T-helper 9 cell (primary cell): ENCODE data around the gene DGKQ.

ENCODE experiments used
- DNase-seq: peaks from one replicate; pipeline ENCODE4 v3.0.0-alpha.2; 2020

Gene DGKQ

DNA sequence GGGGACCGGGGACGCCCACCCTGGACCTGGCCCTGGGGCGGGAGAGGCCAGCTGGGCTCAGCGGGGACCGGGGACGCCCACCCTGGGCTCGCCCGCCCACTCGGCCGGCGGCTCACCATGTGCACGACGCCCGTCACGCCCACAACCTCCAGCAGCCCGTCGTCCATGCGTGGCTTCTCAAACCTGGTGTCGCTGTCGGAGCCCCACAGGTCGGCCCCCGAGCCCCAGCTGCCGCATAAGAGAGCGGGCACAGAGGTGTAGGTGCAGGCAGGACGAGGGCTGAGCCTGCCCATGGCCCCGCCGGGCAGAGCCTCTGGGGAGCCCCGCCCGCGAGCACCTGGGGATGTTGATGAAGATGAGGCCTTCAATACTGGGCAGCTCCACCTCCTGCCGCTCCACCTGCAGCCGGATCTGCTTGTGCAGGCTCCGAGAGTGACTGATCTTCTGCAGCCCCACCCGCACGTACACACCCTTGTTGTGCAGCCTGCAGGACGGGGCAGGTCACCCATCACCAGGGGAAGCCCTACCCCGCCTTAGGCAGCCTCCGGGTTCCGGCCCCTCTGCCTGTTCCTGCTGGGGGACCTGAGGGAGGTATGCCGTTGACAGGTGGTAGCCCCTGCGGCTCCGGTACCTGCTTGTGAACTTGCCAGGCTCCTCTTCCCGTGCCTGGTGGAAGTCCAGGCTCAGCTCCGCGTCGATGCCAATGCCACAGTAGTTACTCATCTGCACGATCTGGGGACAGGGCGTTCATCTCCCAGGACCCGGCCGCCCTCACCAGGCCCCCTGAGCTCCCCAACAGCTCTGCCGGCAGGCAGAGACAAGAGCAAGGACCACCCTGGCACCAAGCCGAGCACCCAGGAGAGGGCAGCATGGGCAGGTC, 11.8 kb downstream of the DGKQ start:
- DNase-seq: no peak

DNA sequence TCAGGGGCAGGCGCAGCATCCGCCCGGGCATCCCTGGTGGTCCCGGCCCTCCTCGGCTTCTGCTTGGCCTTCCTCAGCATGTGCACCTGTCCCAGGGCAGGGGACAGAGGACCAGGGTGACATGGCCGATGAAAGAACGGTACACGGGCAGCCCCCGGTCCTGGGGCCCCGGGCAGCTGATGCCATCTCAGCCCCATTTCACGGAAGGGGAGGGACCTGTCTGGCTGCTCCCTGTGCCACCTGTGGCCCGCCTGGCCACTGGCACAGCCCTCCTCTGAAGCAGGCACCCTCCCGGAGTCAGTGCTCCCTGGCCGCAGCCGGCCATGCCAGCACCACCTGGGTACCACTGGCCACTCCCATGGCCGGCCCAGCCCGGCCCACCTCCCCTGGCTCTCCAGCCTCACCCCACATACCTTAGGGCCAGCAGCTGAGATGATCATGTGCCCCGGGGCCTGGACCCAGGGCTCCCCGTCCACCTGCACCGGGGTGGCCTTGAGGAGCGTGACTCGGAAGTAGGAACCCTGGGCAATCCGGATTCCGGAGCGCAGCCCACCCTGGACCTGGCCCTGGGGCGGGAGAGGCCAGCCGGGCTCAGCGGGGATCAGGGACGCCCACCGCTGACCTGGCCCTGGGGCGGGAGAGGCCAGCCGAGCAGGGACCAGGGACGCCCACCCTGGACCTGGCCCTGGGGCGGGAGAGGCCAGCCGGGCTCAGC, 12.6 kb downstream of the DGKQ start:
- DNase-seq: no peak

GRCh38 chr4:960140-960635, 13.2 kb downstream of the DGKQ start:
- DNase-seq: no peak

GRCh38 chr4:959338-960139, 13.8 kb downstream of the DGKQ start:
- DNase-seq: no peak

GRCh38 chr4:958696-959337, 14.6 kb downstream of the DGKQ start:
- DNase-seq: no peak

DNA sequence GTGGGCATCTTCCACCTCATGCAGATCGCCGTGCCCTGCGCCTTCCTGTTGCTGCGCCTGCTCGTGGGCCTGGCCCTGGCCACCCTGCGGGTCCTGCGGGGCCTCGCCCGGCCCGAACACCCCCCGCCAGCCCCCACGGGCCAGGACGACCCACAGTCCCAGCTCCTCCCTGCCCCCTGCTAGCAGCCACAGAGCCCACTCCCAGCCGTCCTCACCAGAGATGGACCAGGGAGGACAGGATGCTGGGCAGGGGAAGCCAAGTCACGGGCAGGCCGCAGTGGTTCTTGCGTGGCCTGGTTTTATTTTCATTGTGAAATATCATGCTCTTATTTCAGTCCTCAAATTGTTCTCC, 15.1 kb downstream of the DGKQ start:
- DNase-seq: no peak

DNA sequence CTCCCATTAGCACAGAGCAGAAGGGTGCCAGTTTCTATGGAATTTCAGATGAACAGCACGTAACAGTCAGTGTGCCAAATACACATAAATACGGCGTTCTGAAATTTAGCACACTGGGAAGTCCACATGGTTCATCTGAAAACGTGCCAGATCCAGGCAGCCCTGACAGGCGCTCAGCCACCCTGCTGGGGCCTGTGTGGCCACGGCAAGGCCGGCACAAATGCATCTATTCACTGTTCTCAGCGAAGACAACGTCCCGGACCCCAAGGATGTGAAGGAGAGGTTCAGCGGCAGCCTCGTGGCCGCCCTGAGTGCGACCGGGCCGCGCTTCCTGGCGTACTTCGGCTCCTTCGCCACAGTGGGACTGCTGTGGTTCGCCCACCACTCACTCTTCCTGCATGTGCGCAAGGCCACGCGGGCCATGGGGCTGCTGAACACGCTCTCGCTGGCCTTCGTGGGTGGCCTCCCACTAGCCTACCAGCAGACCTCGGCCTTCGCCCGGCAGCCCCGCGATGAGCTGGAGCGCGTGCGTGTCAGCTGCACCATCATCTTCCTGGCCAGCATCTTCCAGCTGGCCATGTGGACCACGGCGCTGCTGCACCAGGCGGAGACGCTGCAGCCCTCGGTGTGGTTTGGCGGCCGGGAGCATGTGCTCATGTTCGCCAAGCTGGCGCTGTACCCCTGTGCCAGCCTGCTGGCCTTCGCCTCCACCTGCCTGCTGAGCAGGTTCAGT, 15.6 kb downstream of the DGKQ start:
- no peak for DNase-seq

DNA sequence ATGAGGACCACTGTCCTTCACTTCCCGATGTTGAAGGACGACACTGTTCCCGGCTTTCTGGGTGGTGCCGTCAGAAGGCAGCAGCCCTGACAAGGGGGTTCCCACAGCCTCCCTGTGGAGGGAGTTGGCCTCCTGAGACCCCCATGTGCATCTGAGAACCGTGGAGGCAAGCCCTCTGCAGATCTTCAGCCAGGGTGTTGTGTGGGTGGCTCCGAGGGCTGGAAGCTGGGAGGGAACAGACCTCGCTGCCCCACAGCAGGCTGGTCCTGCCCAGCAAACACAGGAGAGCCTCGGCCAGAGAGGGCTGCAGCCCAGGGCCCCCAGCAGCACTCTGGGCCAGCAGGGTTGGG, 16.2 kb downstream of the DGKQ start:
- DNase-seq: no peak

- DNase-seq: no peak
Measured at GRCh38 chr4:956531-957230, 16.7 kb downstream of the DGKQ start.

- no peak for DNase-seq
Measured at GRCh38 chr4:955931-956381, 17.4 kb downstream of the DGKQ start.

DNA sequence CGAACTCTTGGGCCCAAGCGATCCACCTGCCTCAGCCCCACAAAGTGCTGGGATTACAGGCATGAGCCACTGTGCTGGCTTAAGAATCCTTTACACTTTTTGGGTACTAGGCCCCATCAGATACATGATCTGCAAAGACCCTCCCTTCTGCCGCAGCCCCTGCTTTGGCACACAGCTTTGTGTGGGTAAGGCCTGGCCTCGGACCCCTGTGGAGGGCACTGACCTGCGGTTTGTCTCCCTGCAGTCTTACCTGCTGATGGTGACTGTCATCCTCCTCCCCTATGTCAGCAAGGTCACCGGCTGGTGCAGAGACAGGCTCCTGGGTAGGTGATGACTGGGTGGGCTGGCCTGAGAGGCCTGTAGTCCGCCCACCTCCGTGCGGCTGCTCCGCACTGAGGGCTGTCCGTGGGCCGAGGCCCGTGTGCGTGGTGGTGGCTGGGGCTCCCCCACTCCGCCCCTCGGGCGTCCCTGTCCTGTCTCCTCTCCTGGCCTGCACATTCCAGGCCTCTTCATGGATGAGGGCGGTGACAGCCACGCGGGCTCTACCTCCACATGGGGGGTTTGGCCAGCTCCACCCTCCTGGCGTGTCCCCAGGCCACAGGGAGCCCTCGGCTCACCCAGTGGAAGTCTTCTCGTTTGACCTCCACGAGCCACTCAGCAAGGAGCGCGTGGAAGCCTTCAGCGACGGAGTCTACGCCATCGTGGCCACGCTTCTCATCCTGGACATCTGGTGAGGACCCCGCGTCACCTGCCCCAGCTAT, 18.0 kb downstream of the DGKQ start:
- no peak for DNase-seq

GRCh38 chr4:954211-955020, 19.0 kb downstream of the DGKQ start:
- no peak for DNase-seq

- DNase-seq: no peak
Measured at GRCh38 chr4:953574-953915, 19.8 kb downstream of the DGKQ start.

GRCh38 chr4:952881-953573, 20.3 kb downstream of the DGKQ start:
- DNase-seq: no peak

- no peak for DNase-seq
Measured at GRCh38 chr4:951594-952468, 21.5 kb downstream of the DGKQ start.

DNA sequence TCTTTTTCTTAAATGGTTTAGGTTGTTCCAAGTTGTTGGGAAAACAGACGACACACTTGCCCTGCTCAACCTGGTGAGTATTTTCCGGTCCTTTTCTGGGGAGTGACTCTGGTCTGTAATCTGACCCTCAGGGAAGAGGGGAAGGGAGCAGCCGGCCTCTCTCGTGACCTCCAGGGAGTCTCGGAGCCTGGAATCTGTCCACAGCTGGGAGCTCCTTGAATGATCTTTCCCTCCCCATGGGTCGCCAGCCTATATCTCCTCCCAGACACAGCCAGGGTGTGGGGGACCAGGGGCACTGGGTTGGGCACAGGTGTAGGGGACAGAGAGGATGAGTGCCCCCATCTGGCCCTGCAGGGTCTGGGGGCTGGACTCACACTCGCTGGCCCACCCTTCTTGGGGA, 22.2 kb downstream of the DGKQ start:
- no peak for DNase-seq

DNA sequence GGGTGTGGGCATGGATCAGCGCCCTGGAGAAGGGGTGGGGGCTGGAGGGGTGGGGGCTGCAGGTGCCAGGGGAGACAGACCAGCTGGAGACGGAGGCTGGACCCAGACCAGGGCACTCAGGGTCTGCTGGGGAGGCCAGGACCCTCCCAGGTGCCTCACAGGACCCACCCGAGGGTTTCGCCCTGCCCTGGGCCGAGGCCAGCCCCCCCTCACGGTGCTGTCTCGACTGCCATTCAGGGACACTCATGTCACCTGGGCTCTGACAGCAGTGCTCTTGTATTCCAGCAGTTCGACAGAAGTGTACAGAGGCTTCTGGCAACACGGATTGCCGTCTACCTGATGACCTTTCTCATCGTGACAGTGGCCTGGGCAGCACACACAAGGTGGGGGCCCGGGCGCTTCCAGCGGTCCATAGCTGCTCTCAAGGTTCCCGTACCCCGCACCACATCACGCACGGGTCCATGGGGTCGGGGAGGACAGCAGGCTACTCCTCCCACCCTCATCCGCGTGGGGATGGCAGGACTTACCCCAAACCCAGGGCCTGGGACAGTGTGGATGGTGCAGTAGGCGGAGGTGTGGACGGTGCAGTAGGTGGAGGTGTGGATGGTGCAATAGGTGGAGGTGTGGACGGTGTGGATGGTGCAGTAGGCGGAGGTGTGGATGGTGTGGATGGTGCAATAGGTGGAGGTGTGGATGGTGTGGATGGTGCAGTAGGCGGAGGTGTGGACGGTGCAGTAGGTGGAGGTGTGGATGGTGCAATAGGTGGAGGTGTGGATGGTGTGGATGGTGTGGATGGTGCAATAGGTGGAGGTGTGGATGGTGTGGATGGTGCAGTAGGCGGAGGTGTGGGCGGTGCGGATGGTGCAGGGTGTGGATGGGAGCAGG, 23.0 kb downstream of the DGKQ start:
- no peak for DNase-seq
